CD14-positive monocyte (primary cell): Measurements from ENCODE around the gene RYR3. TPM values are rescaled to one million over a fixed set of nuclear protein-coding genes. Genes with fewer than 3 reads are reported as not detected.

Source experiments
- DNase-seq, 3 donors: peaks; one replicate each; pipeline ENCODE4 v3.0.0-alpha.2; 2011 to 2022
- H2AFZ ChIP-seq: 2 replicates; pipeline ENCODE4 v1.6.0; 2012; ENCODE audit warnings: mild to moderate bottlenecking, low read depth, low read length, inconsistent platforms; ENCODE audit not compliant: insufficient read depth, poor library complexity, severe bottlenecking
- H3K27ac ChIP-seq, 2 donors: 1 replicate in 1 of 2; 2 replicates in 1 of 2; pipeline ENCODE4 v1.5.1; 2012 to 2013; ENCODE audit warnings: low read length in 2 of 2, control low read depth in 1 of 2, inconsistent platforms in 1 of 2, low read depth in 1 of 2, mild to moderate bottlenecking in 1 of 2
- H3K27me3 ChIP-seq, 2 donors: one replicate each; pipeline versions ENCODE4 v1.6.0 to v1.6.1; 2011 to 2013; ENCODE audit warnings: low read length in 2 of 2; ENCODE audit not compliant: control insufficient read depth in 2 of 2, insufficient read depth in 2 of 2
- H3K36me3 ChIP-seq, 2 donors: replicated peaks in 1 of 2; 1 replicate in 1 of 2; 2 replicates in 1 of 2; pipeline versions ENCODE4 v1.5.1 to v1.6.1; 2012 to 2013; ENCODE audit warnings: low read length in 2 of 2, control low read depth in 1 of 2, inconsistent platforms in 1 of 2, mild to moderate bottlenecking in 1 of 2; ENCODE audit not compliant: insufficient read depth in 2 of 2, control insufficient read depth in 1 of 2
- H3K4me1 ChIP-seq, 2 donors: 1 replicate in 1 of 2; 2 replicates in 1 of 2; pipeline versions ENCODE4 v1.5.1 to v1.6.1; 2012 to 2013; ENCODE audit warnings: low read length in 2 of 2, control low read depth in 1 of 2, inconsistent platforms in 1 of 2, mild to moderate bottlenecking in 1 of 2, moderate library complexity in 1 of 2; ENCODE audit not compliant: insufficient read depth in 2 of 2, control insufficient read depth in 1 of 2
- H3K4me2 ChIP-seq: replicated peaks from 2 replicates; pipeline ENCODE3; 2012; ENCODE audit warnings: low read length, moderate library complexity, mild to moderate bottlenecking; ENCODE audit not compliant: poor library complexity, severe bottlenecking; ENCODE audit errors: extremely low read depth
- H3K4me3 ChIP-seq, 3 experiments: fragments of 200-600 bp in 1 of 3; sonication (generic) in 1 of 3; replicated peaks in 1 of 3; 1 replicate in 2 of 3; 2 replicates in 1 of 3; pipeline ENCODE4 v1.5.1; 2011 to 2013; ENCODE audit warnings: low read length in 3 of 3, mild to moderate bottlenecking in 3 of 3, control low read depth in 2 of 3, low read depth in 2 of 3, inconsistent platforms in 1 of 3, moderate library complexity in 1 of 3
- H3K79me2 ChIP-seq: 2 replicates; pipeline ENCODE4 v1.6.0; 2012; ENCODE audit warnings: mild to moderate bottlenecking, control low read depth, inconsistent platforms, low read length, moderate library complexity; ENCODE audit not compliant: insufficient read depth
- H3K9ac ChIP-seq: 2 replicates; pipeline ENCODE4 v1.6.0; 2017; ENCODE audit warnings: low read length, mild to moderate bottlenecking; ENCODE audit not compliant: insufficient read depth, poor library complexity, severe bottlenecking
- H3K9me3 ChIP-seq, 2 donors: replicated peaks in 1 of 2; 1 replicate in 1 of 2; 2 replicates in 1 of 2; pipeline versions ENCODE4 v1.5.1 to v1.6.1; 2012 to 2013; ENCODE audit warnings: low read length in 2 of 2, control low read depth in 1 of 2; ENCODE audit not compliant: control insufficient read depth in 1 of 2, insufficient read depth in 1 of 2
- H4K20me1 ChIP-seq: 2 replicates; pipeline ENCODE4 v1.6.0; 2012; ENCODE audit warnings: mild to moderate bottlenecking, low read length, control low read depth, moderate library complexity; ENCODE audit not compliant: insufficient read depth
- H3K27ac Mint-ChIP-seq, 7 donors: one replicate each; pipeline ENCODE4 v1.8.0; 2020; ENCODE audit warnings: mild to moderate bottlenecking in 7 of 7, mixed read lengths in 7 of 7, moderate library complexity in 6 of 7, inconsistent platforms in 2 of 7
- H3K27me3 Mint-ChIP-seq, 3 donors: one replicate each; pipeline ENCODE4 v1.8.0; 2021 to 2022; ENCODE audit warnings: low read depth in 3 of 3, mild to moderate bottlenecking in 3 of 3, mixed read lengths in 3 of 3, moderate library complexity in 3 of 3, inconsistent platforms in 1 of 3
- H3K36me3 Mint-ChIP-seq, 2 donors: one replicate each; pipeline ENCODE4 v1.8.0; 2020; ENCODE audit warnings: mixed read lengths in 2 of 2, inconsistent platforms in 1 of 2, mild to moderate bottlenecking in 1 of 2
- H3K4me1 Mint-ChIP-seq: one replicate; pipeline ENCODE4 v1.8.0; 2020; ENCODE audit warnings: mild to moderate bottlenecking, mixed read lengths
- H3K4me3 Mint-ChIP-seq, 2 donors: one replicate each; pipeline ENCODE4 v1.8.0; 2020; ENCODE audit warnings: mild to moderate bottlenecking in 2 of 2, mixed read lengths in 2 of 2, moderate library complexity in 1 of 2
- H3K9me3 Mint-ChIP-seq, 7 donors: one replicate each; pipeline ENCODE4 v1.8.0; 2020 to 2022; ENCODE audit warnings: mixed read lengths in 7 of 7, mild to moderate bottlenecking in 6 of 7, moderate library complexity in 6 of 7, inconsistent platforms in 2 of 7
- CTCF ChIP-seq: fragments of 200-600 bp; IDR thresholded peaks from one replicate; pipeline ENCODE4 v1.8.0; 2022; ENCODE audit warnings: antibody characterized with exemption, mild to moderate bottlenecking
- WGBS: methylation state at CpG from one replicate; pipeline ENCODE4 v1.1.5; 2013; ENCODE audit warnings: missing lambda C conversion rate; ENCODE audit not compliant: insufficient coverage; 5-methylcytosine and 5-hydroxymethylcytosine counted together
- intact Hi-C, 2 donors: fragments of 100-400 bp; cut with micrococcal nuclease; formaldehyde crosslinking; loops; one replicate each; pipeline versions ENCODE4 v1.15.0 to v1.15.1; 2023
- polyA plus RNA-seq, 3 donors: library from polyadenylated mRNA; depleted of rRNA in 1 of 3; unstranded in 2 of 3; stranded (reverse) in 1 of 3; fragments of 300-500 nt in 2 of 3; fragments of >200 nt in 1 of 3; fragmentation: Illumina TruSeq in 2 of 3; gene quantifications; 1 replicate in 2 of 3; 2 replicates in 1 of 3; pipeline ENCODE4 v1.2.3, GENCODE V29; 2012 to 2021

The RYR3 gene
- polyA plus RNA-seq, 3 donors = not detected

DNA sequence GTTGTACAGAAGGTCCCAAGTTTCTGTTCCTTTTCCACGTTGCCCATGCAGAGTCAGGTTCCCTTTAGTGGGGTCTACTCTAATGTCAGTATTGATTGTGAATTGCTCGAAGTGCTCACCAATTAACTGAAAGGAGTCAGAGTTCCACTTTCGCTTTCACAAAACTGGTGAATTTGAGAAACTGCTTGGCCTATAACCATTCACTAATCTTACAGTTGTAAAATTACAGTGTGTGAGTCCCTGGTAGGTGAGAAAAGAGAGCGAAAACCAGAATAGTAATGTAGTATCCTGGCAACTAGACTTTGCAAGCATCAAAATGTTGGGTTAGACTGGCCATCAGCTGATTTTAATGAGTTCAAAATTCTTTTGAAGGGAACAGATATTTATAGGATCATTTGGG is 420.0 kb downstream of the RYR3 start:
- no peak for DNase-seq
- Histone ChIP-seq H3K4me2 (no peak overlapping the region), H3K27me3 (no peaks in the 10 kb centered on the region), H3K4me1 (no peaks in the 10 kb centered on the region), H2AFZ (no peak overlapping the region), H3K9ac (no peak overlapping the region), H3K36me3 (no peaks in the 10 kb centered on the region), H3K9me3 (no peaks in the 10 kb centered on the region), H3K27ac (no peak overlapping the region), H4K20me1 (no peaks in the 10 kb centered on the region), H3K79me2 (no peaks in the 10 kb centered on the region), H3K4me3 (no peak overlapping the region)
- no peak overlapping the region for H3K4me3 Mint-ChIP-seq
- 0% methylated on average over 1 of the region's 4 CpGs for WGBS
- peaks cover 0 to 1% (median 0%) of the 10 kb centered on the region in 3 donors for H3K27me3 Mint-ChIP-seq
- no peaks in the 10 kb centered on the region for H3K36me3 Mint-ChIP-seq
- no peaks in the 10 kb centered on the region for H3K9me3 Mint-ChIP-seq
- intact Hi-C loops = no loop called here
- no peaks in the 10 kb centered on the region for H3K4me1 Mint-ChIP-seq
- H3K27ac Mint-ChIP-seq = no peak overlapping the region
- TF ChIP-seq CTCF = no peak

- H3K9ac ChIP-seq = no peak overlapping the region
- H3K9me3 ChIP-seq = no peaks in the 10 kb centered on the region
- H3K4me2 ChIP-seq = no peak overlapping the region
- WGBS = 20% methylated on average over 1 of the region's 1 CpG
- Mint-ChIP-seq H3K36me3 (no peaks in the 10 kb centered on the region), H3K27me3 (peaks cover 0 to under 1% (median 0%) of the 10 kb centered on the region in 3 donors), H3K4me3 (no peak overlapping the region), H3K9me3 (peaks cover 0 to 1% (median 0%) of the 10 kb centered on the region in 7 donors), H3K4me1 (peaks cover 2% of the 10 kb centered on the region), H3K27ac (no peak overlapping the region)
- no peak overlapping the region for H3K27ac ChIP-seq
- intact Hi-C loops = no loop called here
- no peak for DNase-seq
- no peaks in the 10 kb centered on the region for H3K79me2 ChIP-seq
- H2AFZ ChIP-seq = no peak overlapping the region
- no peaks in the 10 kb centered on the region for H3K4me1 ChIP-seq
- H4K20me1 ChIP-seq = no peaks in the 10 kb centered on the region
- H3K27me3 ChIP-seq = no peaks in the 10 kb centered on the region
- no peak for TF ChIP-seq CTCF
- no peak overlapping the region for H3K4me3 ChIP-seq
- H3K36me3 ChIP-seq = no peaks in the 10 kb centered on the region
Observed at GRCh38 chr15:33735143-33735542, 424.4 kb downstream of the RYR3 start.
